Kidney capillary endothelial cell (primary cell): ENCODE measurements around the gene ITGAE.
A peak's percentile ranks its signal among the peaks of the same experiment; 100 is the strongest.

Source experiments
- DNase-seq: peaks from one replicate; pipeline ENCODE4 v3.0.0-alpha.2; 2018; ENCODE audit warnings: low spot score

The ITGAE gene

DNA sequence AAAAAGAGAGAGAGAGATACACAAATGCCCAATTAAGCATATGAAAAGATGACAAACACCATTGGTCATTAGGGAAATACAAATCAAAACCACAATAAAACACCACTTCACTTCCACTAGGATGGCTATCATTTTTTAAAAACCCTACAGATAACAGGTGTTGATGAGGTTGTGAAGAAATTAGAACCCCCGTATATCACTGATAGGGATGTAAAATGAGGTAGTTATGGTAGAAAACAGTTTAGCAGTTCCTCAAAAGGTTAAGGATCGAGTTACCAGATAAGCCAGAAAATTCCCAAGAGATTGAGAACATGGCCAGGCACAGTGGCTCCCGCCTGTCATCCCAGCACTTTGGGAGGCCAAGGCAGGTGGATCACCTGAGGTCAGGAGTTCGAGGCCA lies 107.8 kb downstream of the ITGAE start:
- no peak for DNase-seq

DNA sequence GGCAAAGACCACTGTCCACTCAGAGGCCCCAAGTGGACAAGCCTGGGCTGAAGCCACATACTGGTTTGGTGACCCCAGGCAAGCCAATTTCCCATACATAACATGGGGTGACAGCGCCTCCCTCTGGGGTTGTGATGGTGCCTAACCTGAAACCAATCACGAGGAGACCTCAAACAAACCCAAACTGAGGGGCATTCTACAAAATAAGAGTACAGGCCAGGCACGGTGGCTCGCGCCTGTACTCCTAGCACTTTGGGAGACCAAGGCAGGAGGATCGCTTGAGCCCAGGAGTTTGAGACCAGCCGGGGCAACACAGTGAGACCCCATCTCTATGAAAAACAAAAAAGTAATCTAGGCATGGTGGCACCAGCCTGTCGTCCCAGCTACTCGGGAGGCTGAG lies 108.6 kb downstream of the ITGAE start:
- no peak for DNase-seq

DNA sequence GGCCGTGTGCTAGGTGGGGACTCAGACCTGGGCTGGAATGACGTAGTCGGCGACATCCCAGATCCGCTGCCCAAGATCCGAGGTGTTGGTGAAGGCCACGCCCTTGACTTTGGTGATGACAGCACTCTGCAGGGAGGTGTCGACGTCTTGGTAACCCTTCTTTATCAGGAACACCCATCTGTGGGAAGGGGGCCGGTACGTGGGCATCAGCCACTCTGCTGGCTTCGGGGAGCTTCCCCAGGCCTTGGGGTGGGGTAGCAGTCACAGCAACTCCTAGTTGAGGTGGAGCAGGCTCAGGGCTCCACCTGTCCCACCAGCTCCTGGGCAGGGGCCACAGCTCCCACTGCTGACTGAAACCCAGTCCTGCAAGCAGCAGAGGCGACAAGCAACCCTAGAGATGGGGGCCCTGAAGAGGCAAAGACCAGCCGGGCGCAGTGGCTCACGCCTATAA lies 109.3 kb downstream of the ITGAE start:
- no peak for DNase-seq

DNA sequence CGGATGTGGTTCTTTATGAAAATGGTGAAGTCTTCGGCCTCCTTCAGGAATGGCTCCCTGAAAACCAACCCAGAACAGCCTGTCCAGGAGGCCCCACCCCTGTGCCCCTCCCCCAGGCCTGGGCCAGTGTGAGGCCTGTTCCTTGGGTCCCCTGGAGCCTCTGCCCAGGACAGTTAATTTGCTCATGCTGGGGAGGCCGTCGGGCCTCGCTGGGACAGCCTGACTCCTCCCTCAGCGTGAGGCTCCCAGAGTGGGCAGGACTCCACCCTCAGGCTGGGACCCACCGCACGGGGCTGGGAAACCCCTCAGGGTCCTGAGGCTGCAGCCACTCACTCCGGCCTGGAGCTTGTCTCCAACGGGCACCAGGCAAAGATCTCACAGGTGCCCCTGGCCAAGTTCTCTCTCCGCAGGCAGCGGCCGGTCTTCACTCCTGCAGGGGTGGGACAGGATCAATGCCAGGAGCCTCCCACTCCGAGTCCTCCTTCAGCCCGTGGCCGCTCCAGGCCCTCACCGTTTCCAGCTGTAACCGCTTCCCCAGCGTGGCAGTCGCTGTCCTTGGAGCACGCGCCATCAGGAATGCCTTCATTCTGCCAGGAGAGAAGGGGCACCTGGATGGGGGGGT lies 110.8 kb downstream of the ITGAE start:
- DNase-seq = no peak

DNA sequence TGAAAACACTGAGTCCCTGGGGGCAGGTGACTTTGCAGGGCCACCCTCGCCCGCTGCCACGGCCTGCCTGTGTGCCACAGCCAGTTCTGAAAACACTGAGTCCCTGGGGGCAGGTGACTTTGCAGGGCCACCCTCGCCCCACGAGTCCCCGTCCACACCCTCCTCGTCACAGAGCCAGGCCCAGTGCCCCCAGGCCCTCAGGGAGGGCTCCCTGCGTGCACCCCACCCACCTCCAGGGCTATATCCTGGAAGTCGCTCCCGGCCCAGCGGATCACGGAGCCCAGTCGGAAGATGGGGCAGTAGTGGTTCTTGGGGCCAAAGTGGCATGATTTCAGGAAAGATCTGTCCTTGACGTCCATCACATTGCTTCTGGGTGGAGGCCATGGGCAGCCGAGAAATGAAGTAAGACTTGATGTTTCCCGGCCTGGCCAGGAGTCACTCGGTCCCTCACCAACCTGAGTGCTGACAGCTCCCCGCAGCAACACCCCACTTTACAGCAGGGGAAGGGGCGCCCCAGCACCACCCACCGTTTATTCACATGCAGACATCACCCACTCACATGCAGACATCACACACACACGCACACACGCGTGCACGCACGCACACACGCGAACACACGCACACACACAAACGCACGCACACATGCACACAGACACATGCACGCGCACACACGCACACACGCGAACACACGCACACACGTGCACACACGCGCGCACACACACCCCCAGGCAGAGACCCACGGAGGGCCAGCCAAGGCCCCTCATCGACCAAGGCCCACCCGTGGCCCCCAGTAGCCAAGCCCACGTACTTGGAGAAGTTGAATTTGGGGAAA lies 111.5 kb downstream of the ITGAE start:
- DNase-seq = no peak

DNA sequence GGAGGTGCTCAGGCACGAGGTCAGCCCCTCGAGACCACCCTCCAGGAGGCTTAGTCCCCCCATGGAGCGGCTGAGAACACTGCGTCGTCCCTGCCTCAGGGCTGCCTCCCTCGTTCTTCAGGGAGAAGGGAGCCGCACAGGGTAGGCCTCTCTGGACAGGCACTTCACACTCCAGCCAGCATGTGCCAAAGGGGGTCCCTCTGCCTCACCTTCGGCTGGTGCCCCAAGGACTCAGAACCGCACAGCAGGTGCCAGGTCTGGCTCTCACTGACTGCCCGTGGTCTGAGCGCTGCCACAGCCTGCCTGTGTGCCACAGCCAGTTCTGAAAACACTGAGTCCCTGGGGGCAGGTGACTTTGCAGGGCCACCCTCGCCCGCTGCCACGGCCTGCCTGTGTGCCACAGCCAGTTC lies 112.1 kb downstream of the ITGAE start:
- DNase-seq = no peak

DNA sequence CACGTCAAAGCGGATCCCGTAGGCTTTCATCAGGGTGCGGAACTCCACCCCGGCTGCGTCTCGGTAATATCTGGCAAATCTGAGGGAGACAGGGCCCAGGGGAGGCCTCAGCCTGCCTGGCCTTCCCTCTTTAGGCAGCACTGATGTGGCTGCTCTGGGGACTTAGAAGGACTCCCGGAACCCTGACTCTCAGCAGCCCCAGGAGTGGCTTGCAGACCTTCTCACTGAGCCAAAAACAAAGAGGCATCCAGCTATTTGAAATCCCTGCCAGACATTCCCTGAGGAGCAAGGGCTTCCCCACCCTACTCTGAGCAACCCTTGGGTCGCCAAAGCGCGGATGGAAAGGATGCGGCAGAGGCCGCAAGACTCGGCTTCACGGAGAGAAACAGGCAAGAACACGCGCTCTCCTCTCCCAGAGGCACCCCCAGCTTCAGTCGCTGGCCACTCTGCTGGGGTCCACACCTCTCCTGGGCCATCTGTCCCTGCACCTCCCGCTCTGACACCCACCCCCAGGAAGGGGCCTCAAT lies 112.9 kb downstream of the ITGAE start:
- no peak for DNase-seq

DNA sequence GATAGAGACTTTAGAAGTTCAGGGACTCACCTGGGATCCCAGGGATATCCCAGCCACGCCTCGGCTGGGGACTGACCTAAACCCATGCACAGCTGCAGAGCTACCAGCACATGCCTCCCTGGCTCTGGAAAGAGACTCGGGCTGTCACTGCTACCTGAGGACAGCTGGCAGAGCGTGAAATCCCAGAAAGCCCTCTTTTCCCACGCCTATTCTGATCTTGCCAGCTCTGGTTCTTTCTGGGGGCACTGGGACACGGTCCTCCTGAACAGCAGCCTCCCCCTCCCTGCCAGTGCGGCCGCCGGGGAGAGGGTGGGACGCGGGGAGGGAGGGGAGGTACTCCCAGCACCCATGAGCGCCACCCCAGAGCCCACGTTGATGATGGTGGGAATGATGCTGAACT lies 115.8 kb downstream of the ITGAE start:
- DNase-seq = no peak

DNA sequence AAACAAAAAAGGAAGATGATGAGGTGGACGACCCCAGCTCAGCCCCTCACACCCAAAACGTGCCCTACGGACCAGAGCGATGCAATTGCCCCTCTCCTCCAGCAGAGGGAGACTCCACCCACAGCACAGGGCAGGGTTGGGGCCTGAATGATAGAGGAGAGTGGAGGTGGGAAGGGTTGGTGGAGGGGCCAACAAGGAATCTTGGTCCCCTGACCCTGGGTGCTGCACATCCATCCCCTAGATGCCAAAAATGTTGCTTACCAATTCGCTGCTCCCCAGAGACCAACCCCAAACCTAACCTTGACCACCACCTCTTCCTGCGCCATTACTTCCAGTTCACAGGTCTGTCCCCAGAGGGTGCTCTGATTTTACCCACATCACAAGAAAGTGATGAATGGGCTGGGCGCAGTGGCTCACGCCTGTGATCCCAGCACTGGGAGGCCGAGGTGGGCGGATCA lies 117.9 kb downstream of the ITGAE start:
- DNase-seq = peak; percentile 30

DNA sequence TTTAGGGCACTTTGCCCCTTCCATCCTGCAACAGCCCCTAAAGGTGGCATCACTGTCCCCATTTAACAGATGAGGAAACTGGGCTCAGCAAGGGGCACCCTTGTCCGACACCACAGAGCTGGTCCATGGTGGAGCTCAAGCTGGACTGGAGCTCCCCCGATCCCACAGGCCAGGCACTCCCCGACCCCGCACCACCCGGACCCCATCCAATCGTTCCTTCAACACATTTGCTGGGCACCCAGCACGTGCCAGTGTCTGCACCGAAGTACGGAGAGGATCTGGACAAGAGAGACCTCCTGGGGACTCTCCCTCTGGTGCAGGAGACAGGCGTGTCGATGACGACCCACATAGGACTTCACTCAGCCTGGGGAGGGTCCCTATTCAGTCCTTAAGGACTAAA lies 119.0 kb downstream of the ITGAE start:
- no peak for DNase-seq

DNA sequence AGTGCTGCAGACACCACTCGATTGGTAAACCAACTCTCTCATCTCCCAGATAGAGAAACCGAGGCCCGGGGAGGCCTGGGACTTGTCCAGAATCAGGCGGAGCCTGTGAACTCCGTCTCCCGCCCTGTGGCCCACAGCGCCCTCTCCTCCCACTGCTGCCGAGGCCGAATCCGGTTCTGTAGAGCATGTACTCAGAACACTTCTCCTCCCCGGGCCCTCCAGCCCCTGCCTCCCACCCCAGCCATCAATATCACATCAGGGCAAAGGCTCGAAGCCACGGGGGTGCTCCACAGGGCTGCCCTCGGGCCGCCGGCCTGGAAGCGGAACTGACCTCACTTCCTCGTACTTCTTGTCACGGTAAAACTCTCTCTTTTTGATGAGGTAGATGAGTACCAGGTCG lies 119.4 kb downstream of the ITGAE start:
- DNase-seq = no peak

DNA sequence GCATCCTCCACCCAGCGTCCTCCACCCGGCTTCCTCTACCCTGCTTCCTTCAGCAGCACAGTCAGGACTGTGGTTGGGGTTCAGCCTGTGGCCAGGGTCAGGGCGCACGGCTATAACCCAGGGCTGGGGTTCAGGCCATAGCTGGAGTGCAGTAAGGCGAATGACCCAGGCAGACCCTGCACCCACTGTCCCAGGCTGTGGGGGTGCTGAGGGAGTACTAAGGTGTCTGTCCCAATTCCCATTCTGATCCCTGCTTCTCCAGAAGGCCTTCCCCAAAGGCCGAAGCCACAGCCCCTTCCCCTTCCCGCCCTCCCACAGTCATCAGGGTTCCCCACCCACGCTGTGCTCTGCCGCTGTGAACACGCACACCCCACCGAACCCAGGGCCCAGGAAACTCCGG lies 119.9 kb downstream of the ITGAE start:
- DNase-seq = no peak

DNA sequence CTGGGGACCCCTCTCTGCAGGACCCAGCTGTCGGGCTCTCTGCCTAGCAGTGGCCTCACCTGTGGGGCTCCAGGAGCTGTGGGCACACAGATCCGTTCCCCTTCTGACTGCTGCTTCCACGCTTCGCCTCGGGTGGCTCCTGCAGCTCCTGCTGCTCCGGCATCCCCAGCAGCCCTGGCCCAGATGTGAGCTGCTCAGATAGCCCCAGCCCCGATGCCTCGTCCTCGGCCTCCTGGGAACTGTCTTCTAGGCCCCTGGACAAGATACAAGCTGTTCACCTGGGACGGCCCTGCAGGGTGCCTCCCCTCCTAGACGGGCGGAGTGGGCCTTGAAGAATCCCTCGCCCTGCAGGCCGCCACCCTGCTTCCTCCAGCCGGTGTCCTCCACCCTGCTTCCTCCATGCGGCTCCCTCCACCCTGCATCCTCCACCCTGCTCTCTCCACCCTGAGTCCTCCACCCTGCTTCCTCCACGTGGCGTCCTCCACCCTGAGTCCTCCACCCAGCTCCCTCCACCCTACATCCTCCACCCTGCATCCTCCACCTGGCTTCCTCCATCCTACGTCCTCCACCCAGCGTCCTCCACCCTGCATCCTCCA lies 121.4 kb downstream of the ITGAE start:
- no peak for DNase-seq

DNA sequence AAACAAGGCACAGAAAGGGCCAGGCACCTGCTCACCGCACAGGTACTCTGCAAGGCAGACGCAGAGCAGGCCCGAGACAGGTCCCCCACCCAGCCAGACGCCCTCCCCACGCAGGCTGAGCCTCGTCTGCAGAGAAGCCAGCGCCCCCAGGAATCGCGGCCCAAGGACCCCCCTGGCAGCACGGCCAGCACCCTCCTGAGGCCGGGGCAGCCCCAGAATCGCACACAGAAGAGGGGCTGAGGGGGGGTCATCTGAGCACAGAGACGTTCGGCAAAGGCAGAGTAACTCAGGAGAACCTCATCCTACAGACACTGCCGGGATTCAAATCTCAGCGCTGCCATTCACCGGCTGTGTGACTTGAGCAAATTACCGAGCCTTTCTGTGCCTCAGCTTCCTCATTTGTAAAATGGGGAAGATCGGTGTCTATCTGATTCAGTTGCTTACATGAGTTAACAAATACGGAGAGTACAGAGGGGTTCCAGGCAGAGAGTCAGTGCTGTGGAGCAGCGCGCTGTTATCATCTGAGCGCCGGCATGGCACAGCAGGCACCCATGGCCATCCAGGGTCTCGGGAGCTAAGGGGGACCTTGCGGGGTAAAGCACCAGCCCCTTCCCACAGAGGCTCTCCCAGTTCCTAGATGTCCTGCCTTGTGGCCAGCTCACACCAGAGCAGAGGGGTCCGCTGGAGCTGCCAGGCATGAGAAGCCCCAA lies 122.0 kb downstream of the ITGAE start:
- no peak for DNase-seq

DNA sequence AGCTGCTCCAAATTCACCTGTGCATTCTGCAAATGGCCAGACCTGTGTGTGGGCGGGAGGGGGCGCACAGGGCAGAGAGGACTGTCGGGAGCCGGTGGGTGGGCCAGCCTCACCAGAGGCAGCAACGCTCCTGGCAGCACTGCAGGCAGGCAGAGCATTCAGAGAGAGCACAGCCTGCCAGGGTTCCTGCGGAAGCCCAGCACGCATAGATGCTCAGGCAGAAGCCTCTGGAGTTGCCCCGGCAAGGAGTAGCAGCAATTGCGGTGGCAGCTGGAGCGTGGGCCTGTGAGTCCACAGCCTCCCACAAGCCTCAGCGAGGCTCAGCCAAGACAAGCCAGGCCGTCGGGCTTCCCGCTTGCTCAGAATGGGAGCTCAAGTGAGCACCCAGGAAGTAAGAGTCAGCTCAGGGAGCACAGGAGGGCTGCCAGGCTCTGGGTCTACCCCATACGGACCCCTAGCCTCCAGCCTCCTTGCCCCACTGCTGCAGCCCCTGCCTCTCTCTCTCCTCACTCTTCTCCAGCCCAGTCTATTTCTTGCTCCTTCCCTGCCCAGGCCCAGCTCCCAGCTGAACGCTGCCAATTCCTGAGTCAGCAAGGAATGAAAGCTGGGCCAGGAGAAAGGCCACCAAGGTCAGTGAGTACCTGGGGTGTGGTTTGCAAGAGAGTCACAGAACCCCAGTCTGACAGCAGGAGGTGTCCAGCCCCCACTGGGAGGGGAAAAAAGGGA lies 122.7 kb downstream of the ITGAE start:
- no peak for DNase-seq

DNA sequence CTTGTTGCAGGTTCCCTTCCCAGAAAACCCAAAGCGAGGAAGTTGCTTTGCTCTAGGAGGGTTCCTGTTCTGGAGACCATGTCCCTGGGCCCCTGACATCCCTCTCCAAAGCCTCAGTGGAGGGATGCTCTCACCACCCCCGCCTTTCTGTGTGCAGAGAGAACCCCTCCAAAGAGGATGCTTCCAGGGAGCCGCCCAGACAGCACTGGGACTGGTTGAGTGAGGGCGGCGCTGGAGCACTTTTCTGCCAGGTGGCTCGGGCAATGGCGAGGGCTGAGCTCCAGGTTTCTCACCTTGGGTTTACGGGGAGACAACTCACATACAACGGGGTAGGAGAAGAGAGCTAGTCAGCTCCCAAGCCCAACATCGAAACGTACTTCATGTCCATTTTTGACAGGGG lies 125.1 kb downstream of the ITGAE start:
- no peak for DNase-seq

DNA sequence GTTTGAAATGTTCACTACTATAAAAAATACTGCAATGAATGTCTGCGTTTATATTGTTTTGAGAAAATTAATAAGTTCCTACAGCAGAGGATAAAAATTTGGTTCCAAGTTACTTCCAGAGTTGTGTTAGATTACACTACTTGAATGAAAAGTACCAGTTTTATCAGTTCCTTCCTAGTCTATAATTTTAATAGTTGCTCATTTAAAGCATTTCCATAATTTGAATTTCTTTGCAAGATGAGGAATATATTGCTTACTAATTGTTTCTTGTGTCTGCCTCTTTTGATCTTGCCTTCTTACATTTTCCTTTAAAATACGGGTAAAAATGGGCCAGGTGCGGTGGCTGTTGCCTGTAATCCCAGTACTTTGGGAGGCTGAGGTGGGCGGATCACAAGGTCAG lies 128.4 kb downstream of the ITGAE start:
- DNase-seq = no peak

DNA sequence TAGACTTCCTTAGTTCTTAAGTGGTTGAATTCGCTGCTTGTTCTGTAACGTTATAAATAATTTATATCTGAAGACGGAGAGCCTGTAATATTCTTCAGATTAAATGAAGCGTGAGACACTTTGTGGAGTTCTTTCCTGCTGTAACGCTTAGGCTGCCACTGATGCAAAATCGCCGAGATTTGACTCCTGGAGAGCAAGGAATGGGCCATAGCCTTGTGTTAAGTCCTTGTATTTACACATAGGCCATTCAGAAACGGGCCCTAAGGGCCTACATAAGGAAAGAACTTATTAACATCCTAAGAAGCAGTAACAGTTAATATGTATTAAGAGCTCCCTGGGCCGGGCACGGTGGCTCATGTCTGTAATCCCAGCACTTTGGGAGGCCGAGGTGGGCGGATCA lies 131.4 kb downstream of the ITGAE start:
- no peak for DNase-seq

DNA sequence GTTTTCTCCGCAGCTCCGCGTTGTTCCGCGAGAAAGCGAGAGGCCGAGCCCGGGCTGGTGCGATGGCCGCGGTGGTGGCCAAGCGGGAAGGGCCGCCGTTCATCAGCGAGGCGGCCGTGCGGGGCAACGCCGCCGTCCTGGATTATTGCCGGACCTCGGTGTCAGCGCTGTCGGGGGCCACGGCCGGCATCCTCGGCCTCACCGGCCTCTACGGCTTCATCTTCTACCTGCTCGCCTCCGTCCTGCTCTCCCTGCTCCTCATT lies 132.0 kb downstream of the ITGAE start:
- DNase-seq = no peak

DNA sequence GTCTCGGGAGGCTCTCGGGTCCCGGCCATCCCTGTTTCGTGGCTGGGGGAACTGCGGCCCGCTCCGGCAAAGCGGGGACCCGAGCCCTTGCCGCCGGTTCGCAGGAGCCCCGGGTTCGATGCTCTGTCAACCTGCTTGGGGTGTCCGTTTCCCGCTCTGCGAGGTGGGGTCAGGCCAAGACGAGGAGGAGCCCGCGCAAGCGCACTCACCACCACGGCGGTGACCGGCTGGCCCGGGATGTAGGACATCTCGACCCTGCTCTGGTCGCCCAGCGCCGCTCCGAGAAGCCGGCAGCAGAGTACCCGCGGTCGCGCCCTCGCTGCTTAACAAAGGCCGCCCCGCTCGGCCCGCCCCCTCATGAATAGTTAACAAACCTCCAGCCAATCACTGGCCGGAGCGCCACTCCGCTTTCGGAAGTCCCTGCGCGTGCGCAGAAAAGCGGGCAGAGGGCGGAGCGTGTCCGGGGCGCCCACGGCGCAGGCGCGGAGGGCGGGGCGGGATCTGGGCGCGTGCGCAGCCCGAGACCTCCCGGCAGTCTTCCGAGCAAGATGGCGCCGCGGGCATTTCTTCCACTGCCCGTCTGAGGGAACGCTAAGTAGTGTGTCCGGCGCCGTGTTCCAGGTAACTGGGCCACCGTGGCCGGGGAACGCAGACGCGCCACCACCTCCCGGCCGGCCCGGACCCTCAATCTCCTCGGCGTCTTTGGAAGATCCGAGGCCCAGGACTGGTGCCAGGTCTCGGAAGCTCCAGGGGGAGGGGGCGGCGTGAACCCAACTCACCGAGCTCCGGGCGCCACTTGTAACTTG lies 132.5 kb downstream of the ITGAE start, which contains the start of the genes EMC6 and TAX1BP3:
TSS of gene EMC6 (plus strand) at position 534 of the 806 bp plus-strand sequence. CDS start 335 bp downstream, outside the sequence.
TSS of gene TAX1BP3 (minus strand) at position 300 of the 806 bp plus-strand sequence. CDS start at position 248, 52 bp downstream.
- DNase-seq = peak; percentile 99
